Measurements from ENCODE around the gene SMURF2. TPM values are rescaled to one million over a fixed set of nuclear protein-coding genes. Genes with fewer than 3 reads are reported as not detected.
A peak's percentile ranks its signal among the peaks of the same experiment; 100 is the strongest.

The SMURF2 gene
- total RNA-seq, 1 experiment from 2014 or later = 127 TPM

DNA sequence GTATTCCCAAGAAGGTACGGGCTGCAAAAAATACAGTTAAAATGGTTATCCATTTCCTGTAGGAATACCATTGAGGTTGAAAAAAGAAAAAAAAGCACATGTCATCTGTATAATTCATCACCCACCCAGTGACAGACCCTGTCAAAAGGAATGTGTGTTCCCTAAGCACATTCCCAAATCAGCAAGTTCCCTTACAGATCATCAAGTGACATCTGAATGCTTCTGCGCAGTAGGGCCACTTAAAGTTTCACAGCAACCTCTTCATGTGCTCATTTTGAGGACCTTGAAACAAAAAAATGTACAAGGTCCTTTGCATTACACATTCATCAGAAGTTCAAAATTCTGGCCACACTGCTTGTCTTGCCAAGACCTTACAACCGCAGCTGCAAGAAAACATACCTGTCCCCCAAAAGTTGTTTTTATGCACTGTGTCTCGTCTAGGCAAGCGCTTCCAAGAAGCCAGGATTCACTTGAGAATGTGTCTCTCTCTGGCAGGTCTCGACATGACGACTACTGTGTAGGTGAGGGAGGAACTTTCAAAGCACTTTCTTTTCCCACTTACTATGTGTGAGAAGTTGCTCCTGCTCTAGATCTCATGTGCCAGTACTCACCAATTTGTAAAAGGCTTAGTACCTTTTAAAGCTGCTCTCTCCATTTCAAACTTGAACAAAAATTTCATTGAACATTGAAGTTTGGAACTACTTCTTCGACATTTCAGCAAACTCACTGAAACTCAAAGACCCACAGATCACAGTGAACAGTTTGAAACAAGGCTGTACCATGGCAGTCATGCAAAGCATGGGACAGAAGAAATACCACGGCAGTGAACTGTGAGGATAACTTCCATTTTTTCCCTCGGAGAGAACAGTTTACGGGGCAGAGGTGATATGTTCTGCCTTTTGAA, 161.0 kb downstream of the SMURF2 start:
- Histone ChIP-seq H3K27ac (ENCODE audit: low read depth, low read length) (no peak overlapping the region), H3K4me3 (replicated peaks in 1 of 2; ENCODE audit: low read depth in 1 of 2, low read length in 2 of 2) (no peak overlapping the region), H3K9me3 (ENCODE audit: control insufficient read depth in 1 of 2, insufficient read depth in 1 of 2, low read depth in 1 of 2, low read length in 2 of 2) (no peaks in the 10 kb centered on the region), H3K27me3 (ENCODE audit: insufficient read depth, low read length) (no peaks in the 10 kb centered on the region), H3K4me2 (ENCODE audit: low read length) (no peak overlapping the region), H4K20me1 (ENCODE audit: insufficient read depth) (peaks cover 68% of the 10 kb centered on the region; the same call in 1 of the 2 replicates), H3K79me2 (ENCODE audit: insufficient read depth, low read length) (peaks cover 79% of the 10 kb centered on the region), H2AFZ (ENCODE audit: low read depth, low read length, poor library complexity, severe bottlenecking) (no peak overlapping the region), H3K4me1 (ENCODE audit: control insufficient read depth in 1 of 2, insufficient read depth in 2 of 2, low read length in 2 of 2) (peaks cover 14 to 63% of the 10 kb centered on the region in 2 experiments), H3K9me2 (ENCODE audit: insufficient read depth) (no peaks in the 10 kb centered on the region), H3K36me3 (ENCODE audit: control insufficient read depth in 1 of 2, insufficient read depth in 2 of 2, low read length in 2 of 2) (peaks cover 58 to 63% of the 10 kb centered on the region in 2 experiments), H3K9ac (ENCODE audit: low read length) (no peak overlapping the region)
- RAD21 ChIA-PET (ENCODE audit: low non-redundant PET in 1 of 2, low total read pairs in 2 of 2, uncharacterized antibody in 2 of 2, unreplicated experiment in 2 of 2) = no interaction called here
- no peak for ATAC-seq
- intact Hi-C loops (cut with micrococcal nuclease) = no loop called here
- DNase-seq (ENCODE audit: low read depth, low spot score) = no peak
- no TSS peak for BruUV-seq (replicated peaks)
- TF ChIP-seq POLR2AphosphoS5 (IDR thresholded peaks at IDR 0.05; ENCODE audit: low read depth, low read length) (0 out of 2 replicates have a peak, but pooled peaks have one; percentile 13), FOSL1 (IDR thresholded peaks at IDR 0.05; ENCODE audit: low read depth) (no peak)
- CTCF ChIA-PET = interaction anchor here (1.3 kb wide), 1 partner anchor 10 kb away, joined by 3 read pairs; no protein-coding TSS in a partner anchor
- POLR2A ChIA-PET = no interaction called here

- POLR2A ChIA-PET = no interaction called here
Measured at GRCh38 chr17:64500487-64500859, 161.6 kb downstream of the SMURF2 start.

More at GRCh38 chr17:64500487-64500859, 161.6 kb downstream of the SMURF2 start:
- Histone ChIP-seq H3K79me2 (ENCODE audit: insufficient read depth, low read length) (peaks cover 79% of the 10 kb centered on the region), H3K9me3 (ENCODE audit: control insufficient read depth in 1 of 2, insufficient read depth in 1 of 2, low read depth in 1 of 2, low read length in 2 of 2) (no peaks in the 10 kb centered on the region), H4K20me1 (ENCODE audit: insufficient read depth) (peaks cover 68% of the 10 kb centered on the region; the same call in 1 of the 2 replicates), H3K9ac (ENCODE audit: low read length) (no peak overlapping the region), H3K9me2 (ENCODE audit: insufficient read depth) (no peaks in the 10 kb centered on the region), H3K4me3 (replicated peaks in 1 of 2; ENCODE audit: low read depth in 1 of 2, low read length in 2 of 2) (no peak overlapping the region), H3K27ac (ENCODE audit: low read depth, low read length) (no peak overlapping the region), H3K36me3 (ENCODE audit: control insufficient read depth in 1 of 2, insufficient read depth in 2 of 2, low read length in 2 of 2) (peaks cover 58 to 60% of the 10 kb centered on the region in 2 experiments), H2AFZ (ENCODE audit: low read depth, low read length, poor library complexity, severe bottlenecking) (no peak overlapping the region), H3K27me3 (ENCODE audit: insufficient read depth, low read length) (no peaks in the 10 kb centered on the region), H3K4me2 (ENCODE audit: low read length) (no peak overlapping the region), H3K4me1 (ENCODE audit: control insufficient read depth in 1 of 2, insufficient read depth in 2 of 2, low read length in 2 of 2) (peaks cover 18 to 70% of the 10 kb centered on the region in 2 experiments)
- DNase-seq (ENCODE audit: low read depth, low spot score) = no peak
- no peak for TF ChIP-seq SIN3A (IDR thresholded peaks at IDR 0.05; ENCODE audit: low read depth)
- no peak for TF ChIP-seq ELF1 (IDR thresholded peaks at IDR 0.05; ENCODE audit: borderline replicate concordance, low read depth)
- TF ChIP-seq POLR2A (IDR thresholded peaks at IDR 0.05; ENCODE audit: borderline replicate concordance, extremely low read depth, insufficient read depth, insufficient read length) = no peak
- TF ChIP-seq FOSL1 (IDR thresholded peaks at IDR 0.05; ENCODE audit: low read depth) = no peak
- TF ChIP-seq YY1 (IDR thresholded peaks at IDR 0.05; ENCODE audit: extremely low read depth, insufficient replicate concordance, low read depth, low read length) = no peak
- no peak for TF ChIP-seq ZFX (IDR thresholded peaks at IDR 0.05)
- TF ChIP-seq EZH2phosphoT487 (IDR thresholded peaks at IDR 0.05; ENCODE audit: borderline replicate concordance) = no peak
- TF ChIP-seq TCF7L2 (IDR thresholded peaks at IDR 0.05; ENCODE audit: borderline replicate concordance, extremely low read depth, insufficient read depth, insufficient read length) = no peak
- no peak for ATAC-seq
- RAD21 ChIA-PET (ENCODE audit: low non-redundant PET in 1 of 2, low total read pairs in 2 of 2, uncharacterized antibody in 2 of 2, unreplicated experiment in 2 of 2) = no interaction called here
- intact Hi-C loops (cut with micrococcal nuclease) = no loop called here
- no TSS peak for BruUV-seq (replicated peaks)
- CTCF ChIA-PET = interaction anchor here (1.3 to 4.5 kb wide), 2 partner anchors 9 to 80 kb away, joined by 3 to 68 read pairs; no protein-coding TSS in a partner anchor

Data from HCT116 (cell line).